Measurements from ENCODE around the gene DNTTIP2.
"Not testable (repeated sequence)": the region's sequence is repeated elsewhere in the genome, so short reads cannot be mapped to it uniquely, and the experiment has no call there.

Gene DNTTIP2

DNA sequence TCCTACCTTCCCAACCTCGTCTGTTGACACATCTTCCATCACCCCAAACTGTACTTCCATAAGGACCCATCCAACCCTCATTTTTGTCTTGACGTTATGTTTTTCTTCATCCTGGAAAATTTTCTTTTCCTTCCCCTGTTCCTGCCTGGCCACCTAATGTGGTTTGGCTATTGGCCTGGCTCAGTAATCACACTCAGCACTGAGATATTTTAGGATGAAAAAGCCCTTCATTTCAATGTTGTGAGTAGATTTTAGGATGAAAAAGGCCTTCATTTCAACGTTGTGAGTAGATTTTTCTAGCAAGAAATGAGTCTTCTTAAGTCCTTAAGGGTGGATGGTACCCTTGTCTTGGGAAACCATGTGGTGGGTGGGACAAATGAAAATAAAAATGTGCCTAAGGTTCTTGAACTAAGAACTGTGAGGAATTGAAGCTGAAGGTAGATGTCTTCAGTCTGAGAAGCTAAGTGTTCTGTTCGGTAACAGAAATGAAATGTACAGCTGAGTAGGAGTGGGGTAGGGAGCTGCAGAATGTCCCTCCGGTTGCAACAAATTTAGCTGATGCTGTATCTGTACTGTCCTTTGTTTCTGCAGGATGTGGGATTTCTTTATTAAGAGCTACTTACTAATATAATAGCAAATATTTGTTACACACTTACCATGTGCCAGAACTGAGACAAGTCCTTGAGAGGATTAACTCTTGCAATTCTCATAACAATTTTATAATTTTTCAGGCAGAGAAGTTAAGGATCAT, 36.1 kb downstream of the DNTTIP2 start:
- DNase-seq (ENCODE audit: low read depth in 1 of 2, low spot score in 1 of 2), result no peak

DNA sequence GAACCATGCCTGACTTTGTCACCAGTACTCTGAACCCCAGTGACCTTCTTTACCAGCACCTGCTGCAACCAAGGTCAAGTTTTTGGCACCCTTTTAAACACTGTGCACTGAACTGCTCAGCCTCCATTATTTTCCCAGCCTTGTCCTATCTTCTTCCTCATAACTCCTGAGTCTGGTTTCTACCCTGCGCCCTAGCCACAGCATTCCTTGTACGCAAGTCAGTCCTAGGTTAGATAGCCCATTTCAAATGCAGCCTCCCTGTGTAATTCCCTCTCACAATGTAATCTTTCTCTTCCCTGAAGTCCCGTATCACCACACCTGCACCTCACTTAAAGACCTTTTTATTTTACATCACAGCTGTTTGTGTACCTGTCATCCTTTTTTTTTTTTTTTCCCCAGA, 37.2 kb downstream of the DNTTIP2 start:
- no peak for DNase-seq (ENCODE audit: low read depth in 1 of 2, low spot score in 1 of 2)

DNA sequence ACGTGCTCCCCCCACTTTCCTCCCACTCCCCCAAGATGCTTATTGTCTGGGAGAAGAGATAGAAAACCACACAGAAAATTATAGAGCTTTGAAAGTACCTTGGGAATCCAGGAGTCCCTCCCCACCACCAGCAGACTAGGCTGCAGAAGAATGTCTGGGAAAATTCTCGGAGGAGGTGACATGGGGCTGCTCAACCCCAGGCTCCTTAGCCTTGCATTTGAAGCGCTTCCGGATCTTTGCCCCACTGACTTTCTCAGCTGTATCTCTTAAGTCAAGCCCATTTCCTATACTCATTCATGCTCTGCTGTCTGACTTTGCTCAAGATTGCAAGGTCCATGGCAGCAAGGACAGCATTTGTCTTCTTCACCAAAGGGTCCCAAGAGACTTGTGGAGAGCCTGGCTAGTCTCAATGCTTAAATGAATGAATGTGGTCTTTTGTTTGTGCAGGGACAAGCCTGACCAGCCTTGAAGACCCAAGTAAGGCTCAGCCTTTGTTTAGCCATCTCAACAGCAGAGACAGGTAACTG, 38.0 kb downstream of the DNTTIP2 start:
- DNase-seq (ENCODE audit: low read depth in 1 of 2, low spot score in 1 of 2), result no peak

DNA sequence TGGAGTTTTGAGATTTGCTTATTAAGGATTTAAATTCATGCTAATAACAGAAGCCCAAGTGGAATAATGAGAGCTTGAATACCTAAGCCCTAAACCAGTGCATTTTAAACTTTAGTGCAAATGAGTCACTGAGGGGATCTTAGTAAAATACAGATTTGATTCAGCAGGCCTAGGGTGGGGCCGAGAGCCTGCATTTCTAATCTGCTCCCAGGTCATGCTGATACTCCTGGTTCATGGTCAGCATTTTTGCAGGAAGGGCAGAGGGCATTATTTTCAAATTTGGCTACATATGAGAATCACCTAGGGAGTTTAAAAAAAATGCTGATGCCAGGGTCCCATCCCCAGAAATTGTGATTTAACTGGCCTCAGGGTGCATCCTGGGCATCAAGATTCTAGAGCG, 39.3 kb downstream of the DNTTIP2 start:
- DNase-seq (ENCODE audit: low read depth in 1 of 2, low spot score in 1 of 2), result no peak

DNA sequence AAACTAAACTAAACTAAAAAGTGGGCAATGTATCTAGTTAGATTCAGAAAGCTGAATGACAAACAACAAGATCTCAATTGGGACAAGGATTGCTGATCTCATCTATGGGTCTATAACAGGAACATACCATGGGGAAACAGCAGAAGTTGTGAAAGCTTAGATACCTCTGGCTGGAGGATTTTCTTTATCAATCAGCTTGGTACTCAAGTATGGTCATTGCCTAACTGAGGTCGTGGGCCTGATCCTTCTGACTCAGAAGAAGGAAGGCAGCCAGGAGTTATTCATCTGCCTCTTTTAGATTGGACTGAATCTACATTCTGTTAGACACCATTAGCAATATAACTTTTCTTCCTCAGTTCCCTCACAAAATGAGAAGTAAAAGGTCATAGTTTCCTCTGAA, 39.7 kb downstream of the DNTTIP2 start:
- no peak for DNase-seq (ENCODE audit: low read depth in 1 of 2, low spot score in 1 of 2)

DNA sequence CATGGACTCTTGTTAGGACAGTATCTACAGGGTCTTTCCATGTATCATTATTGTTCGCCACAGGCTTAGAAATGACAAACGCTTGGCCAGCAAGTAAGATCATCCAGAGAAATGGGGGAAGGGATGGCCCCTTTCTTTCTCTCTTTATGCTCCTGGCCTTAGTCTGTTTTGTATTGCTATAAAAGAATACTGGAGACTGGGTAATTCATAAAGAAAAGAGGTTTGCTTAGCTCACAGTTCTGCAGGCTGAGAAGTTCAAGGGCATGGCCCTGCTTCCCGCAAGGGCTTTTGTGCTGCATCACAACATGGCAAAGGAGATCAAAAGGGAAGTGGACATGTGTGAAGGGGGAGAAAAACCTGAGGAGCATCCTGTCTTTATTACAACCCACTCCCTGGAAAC, 41.0 kb downstream of the DNTTIP2 start:
- DNase-seq (ENCODE audit: low read depth in 1 of 2, low spot score in 1 of 2), result no peak

DNA sequence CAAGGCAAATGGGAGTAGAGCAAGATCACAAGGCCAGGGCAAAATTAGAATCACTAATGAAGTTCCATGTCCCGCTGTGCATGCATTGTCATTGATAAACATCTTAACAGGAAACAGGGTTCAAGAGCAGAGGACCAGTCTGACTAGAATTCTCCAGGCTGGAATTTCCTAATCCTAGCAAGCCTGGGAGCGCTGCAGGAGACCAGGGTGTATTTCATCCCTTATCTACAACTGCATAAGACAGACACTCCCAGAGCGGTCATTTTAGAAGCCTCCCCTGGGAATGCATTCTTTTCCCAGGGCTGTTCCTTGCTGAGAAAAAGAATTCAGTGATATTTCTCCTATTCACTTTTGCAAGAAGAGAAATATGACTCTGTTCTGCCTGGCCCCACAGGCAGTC, 45.7 kb downstream of the DNTTIP2 start:
- DNase-seq (ENCODE audit: low read depth in 1 of 2, low spot score in 1 of 2), result not testable (repeated sequence)

DNA sequence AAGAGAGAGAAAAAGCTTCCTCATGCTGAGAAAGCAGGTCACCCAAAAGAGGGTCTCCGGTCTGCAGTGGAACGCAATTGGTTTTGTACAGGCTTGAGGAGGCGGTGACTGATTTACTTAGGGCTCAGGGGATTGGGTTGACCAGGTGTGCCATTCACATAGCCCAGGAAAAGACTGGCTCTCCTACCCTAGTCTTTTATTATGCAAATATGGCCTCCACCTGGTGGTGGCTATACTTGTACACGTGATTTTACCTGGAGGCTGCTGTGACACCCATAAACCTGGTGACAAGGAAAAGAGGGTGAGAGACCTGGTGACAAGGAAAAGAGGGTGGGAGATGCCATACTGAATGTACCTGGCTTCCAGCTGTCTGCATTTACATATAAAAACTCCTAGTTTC, 49.9 kb downstream of the DNTTIP2 start:
- DNase-seq (ENCODE audit: low read depth in 1 of 2, low spot score in 1 of 2), result no peak

DNA sequence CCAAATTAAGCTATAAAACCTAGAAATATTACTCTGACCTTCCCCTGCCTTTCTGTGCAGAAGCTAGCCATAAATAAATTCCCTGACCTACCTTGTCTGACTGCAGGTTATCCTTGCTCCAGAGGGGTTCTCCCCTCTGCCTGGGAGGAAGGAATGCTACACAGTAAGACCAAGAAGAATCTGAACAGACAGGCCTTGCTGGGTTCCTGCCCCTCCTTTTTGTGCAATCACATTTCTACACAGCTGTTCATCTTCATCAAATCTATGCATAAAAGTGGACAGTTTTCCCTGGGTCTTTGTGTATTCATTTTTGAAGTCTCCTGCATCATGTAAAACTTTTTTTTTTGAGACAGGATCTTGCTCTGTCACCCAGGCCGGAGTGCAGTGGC, 50.6 kb downstream of the DNTTIP2 start:
- DNase-seq (ENCODE audit: low read depth in 1 of 2, low spot score in 1 of 2), result no peak

DNA sequence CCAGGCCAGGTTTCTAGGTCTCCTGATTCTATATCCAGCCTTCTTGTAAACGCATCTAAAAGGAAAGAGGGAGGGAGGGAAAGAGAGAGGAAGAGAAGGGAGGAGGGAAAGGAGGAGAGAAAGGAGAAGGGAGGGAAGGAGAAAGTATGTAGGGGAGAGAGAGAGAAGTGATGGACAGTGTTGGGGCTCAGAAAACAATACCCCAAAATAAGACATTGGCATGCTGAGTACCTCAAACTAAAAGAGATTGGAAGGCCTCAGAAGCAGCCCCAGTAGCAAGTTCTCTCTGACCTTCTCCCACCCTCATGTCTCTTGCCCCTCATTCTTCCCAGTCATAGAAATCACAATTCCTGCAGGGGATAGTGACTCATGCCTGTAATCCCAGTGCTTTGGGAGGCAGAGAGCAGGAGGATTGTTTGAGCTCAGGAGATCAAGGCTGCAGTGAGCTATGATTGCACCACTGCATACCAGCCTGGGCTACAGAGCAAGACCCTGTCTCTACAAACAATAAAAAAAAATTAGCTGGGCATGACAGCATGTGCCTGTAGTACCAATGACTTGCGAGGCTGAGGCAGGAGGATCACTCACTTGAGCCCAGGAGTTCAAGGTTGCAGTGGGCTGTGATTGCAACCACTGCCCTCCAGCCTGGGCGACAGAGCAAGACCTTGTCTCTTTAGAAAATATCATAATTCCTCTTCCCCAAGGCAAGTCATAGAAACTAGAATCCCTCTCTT, 51.2 kb downstream of the DNTTIP2 start:
- no peak for DNase-seq (ENCODE audit: low read depth in 1 of 2, low spot score in 1 of 2)

DNA sequence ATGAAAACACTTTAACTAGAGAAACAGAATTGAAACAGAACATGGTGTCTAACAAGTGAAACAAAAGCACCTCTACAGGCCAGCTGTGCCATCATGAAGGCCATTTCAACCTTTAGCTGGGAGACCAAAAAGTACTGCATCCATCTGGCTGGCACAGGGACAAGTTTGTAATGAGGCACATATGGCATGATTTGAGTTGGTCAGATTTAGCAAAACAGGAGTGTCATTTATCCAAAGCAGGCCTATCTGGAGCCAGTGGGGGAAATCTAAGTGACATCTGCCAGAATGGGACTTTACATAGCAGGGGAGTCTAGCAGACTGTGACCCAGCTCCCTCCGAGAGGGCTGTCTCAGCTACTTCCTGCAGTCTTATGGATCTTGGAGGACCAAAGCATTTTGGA, 51.9 kb downstream of the DNTTIP2 start:
- DNase-seq (ENCODE audit: low read depth in 1 of 2, low spot score in 1 of 2), result no peak

DNA sequence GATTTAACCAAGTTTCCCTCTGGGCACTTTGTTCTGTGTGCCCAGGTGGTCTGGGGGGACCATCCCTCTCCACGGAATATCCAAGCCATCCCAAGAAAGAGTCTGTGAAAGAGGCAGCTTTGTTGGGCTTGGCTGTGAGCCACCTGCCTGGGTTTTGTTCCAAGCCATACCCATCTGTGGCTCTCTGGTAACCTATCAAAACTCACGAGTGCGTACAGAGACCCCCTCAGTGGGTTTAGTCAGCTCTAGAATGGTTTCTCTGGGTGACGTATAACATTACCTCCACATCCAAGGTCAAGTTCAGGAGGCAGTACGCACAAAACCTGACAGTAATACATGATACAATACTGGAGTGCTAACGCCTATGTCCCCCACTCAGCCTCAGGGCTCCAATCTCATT, 54.2 kb downstream of the DNTTIP2 start:
- DNase-seq (ENCODE audit: low read depth in 1 of 2, low spot score in 1 of 2), result no peak

DNA sequence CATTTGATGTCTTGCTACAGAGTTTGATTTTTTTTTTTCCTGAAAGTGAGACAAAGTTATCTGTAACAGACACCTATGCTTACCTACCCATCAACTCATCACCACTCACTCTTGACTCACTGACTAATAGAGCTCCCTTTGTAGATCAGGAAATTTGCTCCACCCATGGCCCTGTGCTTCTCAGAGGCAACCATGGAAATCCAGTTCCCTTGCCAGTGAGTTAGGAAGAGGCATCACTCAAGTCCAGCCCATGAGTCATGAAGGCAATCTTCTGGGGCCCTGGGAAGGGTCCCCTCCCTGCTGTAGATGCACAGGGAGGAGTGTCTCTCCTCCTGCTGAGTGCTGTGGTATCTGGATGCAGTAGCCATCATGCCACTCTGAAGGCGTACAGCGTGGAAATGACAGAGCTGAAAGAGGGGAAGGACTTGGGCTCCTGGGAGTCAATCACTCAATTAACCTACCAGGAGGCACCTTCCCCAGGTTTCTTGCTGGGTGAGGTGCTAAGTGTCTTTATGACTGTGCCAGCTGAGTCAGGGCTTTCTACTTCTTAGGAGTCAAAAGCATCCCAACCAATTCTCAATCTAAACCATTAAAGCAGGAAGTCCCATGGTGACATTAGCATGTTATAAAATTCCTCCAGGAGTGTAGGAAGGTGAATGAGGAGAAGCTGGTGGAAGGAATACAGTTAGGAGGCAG, 56.1 kb downstream of the DNTTIP2 start:
- DNase-seq (ENCODE audit: low read depth in 1 of 2, low spot score in 1 of 2), result no peak

DNA sequence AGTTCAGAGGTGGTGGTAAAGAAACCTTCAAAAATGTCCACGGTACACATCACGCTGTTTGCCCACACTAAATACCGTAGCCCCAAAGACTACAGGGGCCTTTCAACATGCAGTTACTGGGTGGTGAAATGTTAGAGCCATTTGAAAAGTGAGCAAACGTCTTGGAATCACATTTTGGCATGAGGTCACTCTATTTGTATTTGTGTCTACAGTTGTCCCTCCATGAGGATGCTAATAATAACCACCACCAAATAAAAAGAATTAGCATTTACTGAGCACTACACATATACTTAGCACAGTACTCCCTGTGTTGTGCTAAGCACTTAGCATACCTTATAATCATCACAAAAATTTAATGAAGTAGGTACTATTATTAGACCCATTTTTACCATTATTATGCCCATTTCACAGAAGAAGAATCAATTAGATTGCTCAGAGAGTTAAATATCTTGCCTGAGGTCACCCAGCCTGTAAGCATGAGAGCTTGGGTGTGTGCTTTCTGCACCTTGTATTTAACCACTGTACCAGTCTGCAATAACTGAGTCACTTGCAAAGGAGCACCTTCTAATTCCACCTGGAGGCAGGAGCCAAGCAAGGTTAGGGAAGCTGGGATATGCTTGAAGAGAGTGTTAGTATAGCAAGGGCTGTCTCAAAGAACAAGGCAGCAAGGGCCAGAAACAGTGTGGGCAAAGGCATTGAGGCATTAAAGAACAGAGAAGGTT, 57.4 kb downstream of the DNTTIP2 start:
- no peak for DNase-seq (ENCODE audit: low read depth in 1 of 2, low spot score in 1 of 2)

DNA sequence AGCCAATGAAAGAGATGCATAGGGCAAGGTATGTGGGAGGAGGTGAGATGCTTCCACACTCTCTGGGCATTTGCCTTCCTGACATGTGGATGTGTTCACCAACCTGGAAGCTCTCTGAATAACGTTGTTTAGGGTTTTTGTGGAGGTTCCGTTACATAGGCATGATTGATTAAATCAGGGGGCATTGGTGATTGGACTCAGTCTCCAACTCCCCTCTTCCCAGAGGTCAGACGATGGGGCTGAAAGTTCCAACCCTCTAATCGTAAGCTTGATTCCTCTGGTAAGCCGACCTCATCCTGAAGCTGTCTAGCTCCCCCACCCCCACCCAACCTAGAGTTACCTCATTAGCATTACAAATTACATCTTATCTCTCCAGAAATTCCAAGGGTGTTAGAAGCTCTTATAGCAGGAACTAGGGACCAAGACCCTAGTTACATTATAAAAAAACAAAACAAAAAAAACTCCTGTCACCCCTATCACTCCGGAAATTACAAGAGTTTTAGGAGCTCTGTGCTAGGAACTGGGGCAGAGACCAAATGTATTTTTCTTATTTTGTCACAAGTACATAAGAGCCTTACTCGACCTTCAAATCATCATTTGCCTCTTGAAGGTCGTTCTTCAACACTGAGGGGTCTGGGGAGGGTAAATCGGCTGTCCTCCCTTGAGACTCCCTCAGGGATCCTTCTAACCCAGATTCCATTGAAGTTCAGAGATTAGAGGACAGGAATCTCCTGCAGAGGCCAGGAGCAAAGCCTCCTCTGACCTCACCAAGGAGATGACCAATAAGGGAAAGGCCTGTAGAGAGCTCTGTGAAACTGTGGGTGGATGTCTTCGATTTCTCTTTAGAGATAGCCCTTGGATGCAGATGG, 58.2 kb downstream of the DNTTIP2 start:
- DNase-seq (ENCODE audit: low read depth in 1 of 2, low spot score in 1 of 2), result no peak

DNA sequence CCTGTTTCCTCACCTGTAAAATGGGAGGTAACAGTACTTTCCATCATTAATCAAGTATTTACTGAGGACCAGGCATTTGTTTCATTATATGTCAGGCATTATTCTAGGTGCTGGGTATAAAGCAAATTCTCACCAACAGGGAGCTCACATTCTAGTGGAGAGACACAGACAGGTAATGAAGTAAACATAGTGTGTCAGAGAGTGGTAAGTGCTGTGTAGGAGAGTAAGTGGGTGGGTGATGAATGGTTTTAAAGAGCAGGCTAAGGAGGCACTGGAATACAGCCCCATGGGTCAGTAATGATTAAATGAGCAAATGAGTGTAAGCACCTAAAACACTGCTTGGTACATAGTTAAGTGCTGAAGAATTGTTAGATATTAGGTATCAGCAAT, 60.4 kb downstream of the DNTTIP2 start:
- DNase-seq (ENCODE audit: low read depth in 1 of 2, low spot score in 1 of 2), result no peak

DNA sequence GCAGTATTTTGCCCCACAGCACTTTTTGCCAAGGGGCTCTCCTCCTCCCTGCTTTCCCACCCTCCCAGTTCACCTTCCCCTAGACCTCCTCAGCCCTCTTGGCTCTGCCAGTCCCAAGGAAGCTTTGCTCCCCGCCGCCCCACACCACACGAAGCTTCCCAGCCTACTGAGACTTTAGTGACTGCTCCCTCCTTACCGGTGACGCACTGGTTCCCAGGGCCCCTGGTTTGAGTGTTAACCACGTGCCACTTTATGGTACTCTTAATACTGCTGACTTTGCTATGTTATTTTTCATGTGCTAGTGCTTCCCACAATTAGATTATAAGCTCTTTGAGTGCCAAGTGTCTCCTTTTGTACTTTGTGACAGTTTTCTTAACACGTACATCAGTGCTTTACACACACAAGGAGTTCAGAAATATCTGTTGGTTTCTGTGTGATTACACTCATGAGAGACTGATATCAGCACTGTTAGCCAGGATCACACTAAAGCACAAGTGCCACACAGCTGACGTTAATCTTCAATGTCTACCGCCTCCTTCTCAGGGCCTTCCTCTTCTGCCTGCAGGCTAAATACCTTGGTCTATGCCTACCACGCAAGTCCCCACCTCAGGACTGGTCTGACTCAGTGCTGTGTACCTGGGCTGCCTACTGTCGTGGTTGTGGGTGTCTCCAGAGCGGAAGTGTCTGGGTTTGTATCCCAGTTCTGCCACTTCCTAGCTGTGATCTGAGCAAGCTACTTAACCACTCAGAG, 61.0 kb downstream of the DNTTIP2 start:
- no peak for DNase-seq (ENCODE audit: low read depth in 1 of 2, low spot score in 1 of 2)

DNA sequence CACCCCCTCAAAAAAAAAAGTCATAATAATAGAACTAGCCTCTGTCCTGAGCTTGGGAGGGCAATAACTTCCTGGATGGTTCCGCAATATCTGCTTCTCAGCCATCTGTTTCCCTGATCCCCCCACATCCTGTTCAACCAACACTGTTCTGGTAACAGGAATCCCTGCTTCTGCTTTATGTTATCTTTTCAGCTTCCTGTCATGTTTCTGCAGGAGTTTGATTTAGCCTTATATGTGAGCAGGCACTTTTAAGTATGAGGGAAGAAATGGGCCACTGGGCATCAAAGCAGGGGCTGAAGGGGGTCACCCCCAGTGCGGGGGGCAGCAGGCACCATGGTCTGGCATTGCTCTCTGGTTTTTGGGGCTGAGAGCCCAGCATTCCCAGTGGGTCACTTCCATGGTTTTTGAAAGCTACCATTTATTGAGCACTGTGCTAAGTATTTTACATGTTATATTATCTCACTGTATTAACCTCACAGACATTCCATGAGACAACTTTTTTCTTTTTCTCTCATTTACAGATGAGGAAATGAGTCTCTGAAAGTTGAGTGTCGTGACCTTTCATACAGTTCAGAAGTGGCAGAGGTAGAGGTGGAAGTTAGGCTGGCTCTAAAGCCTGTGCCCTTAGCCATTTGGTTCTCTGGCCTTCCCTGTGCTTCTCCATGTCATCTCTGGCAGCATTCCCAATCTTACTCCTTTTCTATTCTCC, 61.9 kb downstream of the DNTTIP2 start:
- no peak for DNase-seq (ENCODE audit: low read depth in 1 of 2, low spot score in 1 of 2)
